ENCODE data around the gene SAAL1. TPM values are rescaled to one million over a fixed set of nuclear protein-coding genes. Genes with fewer than 3 reads are reported as not detected.

Gene SAAL1
- total and polyA plus RNA-seq, 9 donors, result 10.3 to 18.8 (median 13.7) TPM

- Histone ChIP-seq H3K27ac (ENCODE audit: low read length) (no peak overlapping the region), H3K4me3 (ENCODE audit: low read length) (no peak overlapping the region), H3K36me3 (ENCODE audit: control insufficient read depth, insufficient read depth, low read length) (no peaks in the 10 kb centered on the region), H3K4me1 (ENCODE audit: control insufficient read depth, insufficient read depth, low read length) (no peaks in the 10 kb centered on the region), H3K9me3 (replicated peaks; ENCODE audit: control insufficient read depth, low read depth, low read length) (no peaks in the 10 kb centered on the region), H3K27me3 (ENCODE audit: control insufficient read depth, insufficient read depth, low read length) (no peaks in the 10 kb centered on the region)
- no peak for DNase-seq
- whole genome bisulfite sequencing (ENCODE audit: insufficient coverage), result 100% methylated on average over 1 of the region's 4 CpGs
Observed at GRCh38 chr11:18063862-18064434, 41.9 kb downstream of the SAAL1 start.

- Histone ChIP-seq H3K4me3 (ENCODE audit: low read length) (no peak overlapping the region), H3K36me3 (ENCODE audit: control insufficient read depth, insufficient read depth, low read length) (no peaks in the 10 kb centered on the region), H3K4me1 (ENCODE audit: control insufficient read depth, insufficient read depth, low read length) (no peaks in the 10 kb centered on the region), H3K27me3 (ENCODE audit: control insufficient read depth, insufficient read depth, low read length) (no peaks in the 10 kb centered on the region), H3K27ac (ENCODE audit: low read length) (no peak overlapping the region), H3K9me3 (replicated peaks; ENCODE audit: control insufficient read depth, low read depth, low read length) (no peaks in the 10 kb centered on the region)
- no CpG with 5 or more reads among the region's 5 CpGs for WGBS (ENCODE audit: insufficient coverage)
- DNase-seq, result no peak
Observed at GRCh38 chr11:18063125-18063524, 42.8 kb downstream of the SAAL1 start.

- H3K9me3 ChIP-seq (replicated peaks; ENCODE audit: control insufficient read depth, low read depth, low read length), result no peaks in the 10 kb centered on the region
- no peak overlapping the region for H3K4me3 ChIP-seq (ENCODE audit: low read length)
- H3K4me1 ChIP-seq (ENCODE audit: control insufficient read depth, insufficient read depth, low read length), result no peaks in the 10 kb centered on the region
- no CpG with 5 or more reads among the region's 2 CpGs for WGBS (ENCODE audit: insufficient coverage)
- H3K36me3 ChIP-seq (ENCODE audit: control insufficient read depth, insufficient read depth, low read length), result no peaks in the 10 kb centered on the region
- DNase-seq, result no peak
- H3K27me3 ChIP-seq (ENCODE audit: control insufficient read depth, insufficient read depth, low read length), result no peaks in the 10 kb centered on the region
- no peak overlapping the region for H3K27ac ChIP-seq (ENCODE audit: low read length)
Observed at GRCh38 chr11:18061351-18061750, 44.5 kb downstream of the SAAL1 start.

GRCh38 chr11:18056561-18057181 is 49.2 kb downstream of the SAAL1 start:
- H3K27me3 ChIP-seq (ENCODE audit: control insufficient read depth, insufficient read depth, low read length), result no peaks in the 10 kb centered on the region
- WGBS (ENCODE audit: insufficient coverage), result no CpG with 5 or more reads among the region's 1 CpG
- H3K9me3 ChIP-seq (replicated peaks; ENCODE audit: control insufficient read depth, low read depth, low read length), result no peaks in the 10 kb centered on the region
- no peaks in the 10 kb centered on the region for H3K36me3 ChIP-seq (ENCODE audit: control insufficient read depth, insufficient read depth, low read length)
- no peaks in the 10 kb centered on the region for H3K4me1 ChIP-seq (ENCODE audit: control insufficient read depth, insufficient read depth, low read length)
- no peak overlapping the region for H3K4me3 ChIP-seq (ENCODE audit: low read length)
- no peak overlapping the region for H3K27ac ChIP-seq (ENCODE audit: low read length)
- no peak for DNase-seq

GRCh38 chr11:18054511-18055103 is 51.3 kb downstream of the SAAL1 start:
- Histone ChIP-seq H3K4me3 (ENCODE audit: low read length) (no peak overlapping the region), H3K4me1 (ENCODE audit: control insufficient read depth, insufficient read depth, low read length) (no peaks in the 10 kb centered on the region), H3K9me3 (replicated peaks; ENCODE audit: control insufficient read depth, low read depth, low read length) (no peaks in the 10 kb centered on the region), H3K27ac (ENCODE audit: low read length) (no peak overlapping the region), H3K36me3 (ENCODE audit: control insufficient read depth, insufficient read depth, low read length) (no peaks in the 10 kb centered on the region), H3K27me3 (ENCODE audit: control insufficient read depth, insufficient read depth, low read length) (no peaks in the 10 kb centered on the region)
- DNase-seq, result no peak
- 81% methylated on average over 10 of the region's 10 CpGs for WGBS (ENCODE audit: insufficient coverage)

- peaks cover 4% of the 10 kb centered on the region for H3K4me1 ChIP-seq (ENCODE audit: control insufficient read depth, insufficient read depth, low read length)
- no peaks in the 10 kb centered on the region for H3K9me3 ChIP-seq (replicated peaks; ENCODE audit: control insufficient read depth, low read depth, low read length)
- no peak overlapping the region for H3K4me3 ChIP-seq (ENCODE audit: low read length)
- no CpG with 5 or more reads among the region's 2 CpGs for WGBS (ENCODE audit: insufficient coverage)
- no peak overlapping the region for H3K27ac ChIP-seq (ENCODE audit: low read length)
- no peak for DNase-seq
- H3K27me3 ChIP-seq (ENCODE audit: control insufficient read depth, insufficient read depth, low read length), result peaks cover 9% of the 10 kb centered on the region
- no peaks in the 10 kb centered on the region for H3K36me3 ChIP-seq (ENCODE audit: control insufficient read depth, insufficient read depth, low read length)
Observed at GRCh38 chr11:18050848-18051247, 55.0 kb downstream of the SAAL1 start.

- Histone ChIP-seq H3K4me3 (ENCODE audit: low read length) (no peak within 1 kb of the TSS), H3K27ac (ENCODE audit: low read length) (no peak within 1 kb of the TSS), H3K4me1 (ENCODE audit: control insufficient read depth, insufficient read depth, low read length) (peaks cover 4% of the 10 kb centered on the region), H3K27me3 (ENCODE audit: control insufficient read depth, insufficient read depth, low read length) (peaks cover 14% of the 10 kb centered on the region), H3K36me3 (ENCODE audit: control insufficient read depth, insufficient read depth, low read length) (no peaks in the 10 kb centered on the region), H3K9me3 (replicated peaks; ENCODE audit: control insufficient read depth, low read depth, low read length) (no peaks in the 10 kb centered on the region)
- 5% methylated on average over 31 of the region's 36 CpGs for whole genome bisulfite sequencing (ENCODE audit: insufficient coverage)
- DNase-seq, result peak; percentile 16
Observed at GRCh38 chr11:18046116-18046777, 59.6 kb downstream of the SAAL1 start, which contains the start of gene TPH1. Gene TPH1 (minus strand): TSS chr11:18046269. CDS start chr11:18040762, 5,507 bp downstream.

- no peaks in the 10 kb centered on the region for H3K9me3 ChIP-seq (replicated peaks; ENCODE audit: control insufficient read depth, low read depth, low read length)
- H3K27me3 ChIP-seq (ENCODE audit: control insufficient read depth, insufficient read depth, low read length), result no peaks in the 10 kb centered on the region
- no peaks in the 10 kb centered on the region for H3K4me1 ChIP-seq (ENCODE audit: control insufficient read depth, insufficient read depth, low read length)
- no peaks in the 10 kb centered on the region for H3K36me3 ChIP-seq (ENCODE audit: control insufficient read depth, insufficient read depth, low read length)
- H3K4me3 ChIP-seq (ENCODE audit: low read length), result no peak overlapping the region
- H3K27ac ChIP-seq (ENCODE audit: low read length), result no peak overlapping the region
- DNase-seq, result no peak
Observed at GRCh38 chr11:18036456-18036855, 69.4 kb downstream of the SAAL1 start.

Data from muscle of leg (tissue), 11 donors.